Endothelial cell of umbilical vein (primary cell): Measurements from ENCODE around the gene RANBP3. TPM values are rescaled to one million over a fixed set of nuclear protein-coding genes. Genes with fewer than 3 reads are reported as not detected.
A peak's percentile ranks its signal among the peaks of the same experiment; 100 is the strongest.

Experiments
- BruUV-seq: library from RNA; stranded (reverse); fragments of 400-500 nt; replicated peaks from 2 replicates; lab custom pipeline; 2021; lab: Mats Ljungman, UMichigan
- CTCF ChIA-PET: fragments of 300-600, 350-600 bp; sonication (Branson Sonifier 250); formaldehyde crosslinking; loops from one replicate; lab custom pipeline; 2021; ENCODE audit warnings: antibody characterized with exemption, inconsistent platforms; lab: Charles Lee
- POLR2A ChIA-PET: fragments of 300-600, 350-600 bp; sonication (Branson Sonifier 250); formaldehyde crosslinking; loops from one replicate; lab custom pipeline; 2021; ENCODE audit warnings: antibody characterized with exemption, inconsistent platforms; lab: Charles Lee
- DNase-seq: peaks from one replicate; pipeline ENCODE4 v3.0.0-alpha.2; 2011; ENCODE audit warnings: low read depth, low spot score
- FAIRE-seq: peaks from 2 replicates; lab custom pipeline; 2011; peaks lifted over from hg19 to GRCh38; lab: Jason Lieb, UNC
- H2AFZ ChIP-seq: 2 replicates; pipeline ENCODE4 v1.6.0; 2012; ENCODE audit warnings: low read depth, low read length, control low read depth, inconsistent platforms
- H3K27ac ChIP-seq: 2 replicates; pipeline ENCODE4 v1.5.1; 2011; ENCODE audit warnings: low read depth, mild to moderate bottlenecking, control low read depth, low read length, moderate library complexity; ENCODE audit not compliant: insufficient read depth
- H3K27me3 ChIP-seq, 2 experiments: 2 replicates each; pipeline versions ENCODE4 v1.6.0 to v1.6.1; 2011; ENCODE audit warnings: low read length in 2 of 2, mixed read lengths in 1 of 2; ENCODE audit not compliant: control insufficient read depth in 2 of 2, insufficient read depth in 2 of 2
- H3K36me3 ChIP-seq, 2 experiments: 2 replicates in 1 of 2; 3 replicates in 1 of 2; pipeline ENCODE4 v1.5.1; 2011; ENCODE audit warnings: low read length in 2 of 2, mild to moderate bottlenecking in 1 of 2, moderate library complexity in 1 of 2; ENCODE audit not compliant: control insufficient read depth in 2 of 2, insufficient read depth in 2 of 2; ENCODE audit errors: extremely low read depth in 1 of 2
- H3K4me1 ChIP-seq: 3 replicates; pipeline ENCODE4 v1.5.1; 2011; ENCODE audit warnings: mild to moderate bottlenecking, low read length; ENCODE audit not compliant: control insufficient read depth, insufficient read depth; ENCODE audit errors: extremely low read depth
- H3K4me2 ChIP-seq: 2 replicates; pipeline ENCODE4 v1.6.1; 2011; ENCODE audit warnings: low read length, control low read depth, mixed read lengths; ENCODE audit not compliant: insufficient read depth
- H3K4me3 ChIP-seq, 3 experiments: fragments of 200-600 bp in 1 of 3; sonication (generic), shearing (Covaris generic) in 1 of 3; replicated peaks in 1 of 3; 2 replicates each; pipeline ENCODE4 v1.5.1; 2011 to 2016; ENCODE audit warnings: control low read depth in 3 of 3, low read length in 3 of 3, mild to moderate bottlenecking in 2 of 3, inconsistent platforms in 1 of 3, low read depth in 1 of 3, moderate library complexity in 1 of 3; ENCODE audit not compliant: insufficient read depth in 1 of 3
- H3K79me2 ChIP-seq: 2 replicates; pipeline ENCODE4 v1.6.0; 2012; ENCODE audit warnings: low read length, inconsistent platforms; ENCODE audit not compliant: control insufficient read depth, insufficient read depth
- H3K9ac ChIP-seq: replicated peaks from 2 replicates; pipeline ENCODE3; 2011; ENCODE audit warnings: low read length, control low read depth; ENCODE audit not compliant: insufficient read depth; ENCODE audit errors: extremely low read depth
- H3K9me1 ChIP-seq: replicated peaks from 3 replicates; pipeline ENCODE4 v1.6.0; 2011; ENCODE audit warnings: mild to moderate bottlenecking, low read length; ENCODE audit not compliant: control insufficient read depth, insufficient read depth; ENCODE audit errors: extremely low read depth
- H3K9me3 ChIP-seq: replicated peaks from 2 replicates; pipeline ENCODE4 v1.5.1; 2012; ENCODE audit warnings: low read length, inconsistent platforms; ENCODE audit not compliant: control insufficient read depth, insufficient read depth
- H4K20me1 ChIP-seq: replicated peaks from 2 replicates; pipeline ENCODE3; 2011; ENCODE audit warnings: mild to moderate bottlenecking, low read length; ENCODE audit not compliant: control insufficient read depth, insufficient read depth; ENCODE audit errors: extremely low read depth
- EZH2 ChIP-seq: IDR thresholded peaks from 2 replicates; pipeline ENCODE4 v1.6.1; 2012; ENCODE audit warnings: borderline replicate concordance, low read depth, mild to moderate bottlenecking, moderate library complexity, low read length, inconsistent platforms; ENCODE audit not compliant: severe bottlenecking
- FOS ChIP-seq: IDR thresholded peaks from 2 replicates; pipeline ENCODE4 v1.6.1; 2011; ENCODE audit warnings: mild to moderate bottlenecking, low read length, moderate library complexity, borderline replicate concordance; ENCODE audit not compliant: insufficient read depth
- GATA2 ChIP-seq: IDR thresholded peaks from 2 replicates; pipeline ENCODE4 v1.7.0; 2011; ENCODE audit warnings: low read depth, mild to moderate bottlenecking, moderate library complexity, mixed read lengths, low read length; ENCODE audit not compliant: insufficient read length, insufficient read depth
- JUN ChIP-seq: IDR thresholded peaks from 2 replicates; pipeline ENCODE4 v1.6.1; 2011; ENCODE audit warnings: borderline replicate concordance, low read depth; ENCODE audit not compliant: insufficient read length, insufficient read depth
- MYC ChIP-seq: IDR thresholded peaks from one replicate; pipeline ENCODE4 v1.6.1; 2011; ENCODE audit warnings: mild to moderate bottlenecking, low read depth, low read length
- POLR2A ChIP-seq: IDR thresholded peaks from 2 replicates; pipeline ENCODE4 v1.6.1; 2012; ENCODE audit warnings: low read depth, mild to moderate bottlenecking, control low read depth, low read length
- POLR2AphosphoS5 ChIP-seq: IDR thresholded peaks from 2 replicates; pipeline ENCODE4 v1.6.1; 2012; ENCODE audit warnings: low read depth, mild to moderate bottlenecking, control low read depth, low read length, moderate library complexity; ENCODE audit not compliant: insufficient read depth
- dilution Hi-C: fragments of 300-500 bp; cut with MboI; formaldehyde crosslinking; loops from one replicate; pipeline ENCODE4 v1.15.0; 2019; ENCODE audit warnings: low sequenced_read_pairs; ENCODE audit not compliant: extremely low pct_ligation_motif_present
- intact Hi-C: fragments of 100-400 bp; cut with micrococcal nuclease; formaldehyde crosslinking; loops from one replicate; pipeline ENCODE4 v1.10.0; 2022
- polyA plus RNA-seq, 4 experiments: library from polyadenylated mRNA; depleted of rRNA in 3 of 4; stranded (reverse) in 3 of 4; unstranded in 1 of 4; fragments of >200 nt; gene quantifications; 2 replicates each; pipeline versions ENCODE4 v1.2.1 to v1.2.3, GENCODE V29; 2011 to 2012; ENCODE audit warnings: missing spikeins in 1 of 4
- total RNA-seq: library from RNA; stranded (reverse); gene quantifications from 2 replicates; pipeline ENCODE4 v1.2.3, GENCODE V29; 2021
- TF ChIP-seq, protein P1 (sequence below), 2 donors: IDR thresholded peaks; 1 replicate in 1 of 2; 2 replicates in 1 of 2; pipeline ENCODE4 v1.5.1; 2011; ENCODE audit warnings: low read length in 2 of 2, mild to moderate bottlenecking in 2 of 2, moderate library complexity in 2 of 2, control low read depth in 1 of 2, inconsistent platforms in 1 of 2, low read depth in 1 of 2; ENCODE audit not compliant: insufficient read depth in 1 of 2; ENCODE audit errors: extremely low read depth in 1 of 2
- TF ChIP-seq, protein P2 (sequence below): IDR thresholded peaks from 2 replicates; pipeline ENCODE4 v1.6.1; 2011; ENCODE audit not compliant: insufficient read depth, insufficient read length

Gene RANBP3
- total and polyA plus RNA-seq, 2 donors (not counting 3 experiments of a cell fraction or from before 2014, with no cell fraction given): 72.3 to 85.3 TPM

DNA sequence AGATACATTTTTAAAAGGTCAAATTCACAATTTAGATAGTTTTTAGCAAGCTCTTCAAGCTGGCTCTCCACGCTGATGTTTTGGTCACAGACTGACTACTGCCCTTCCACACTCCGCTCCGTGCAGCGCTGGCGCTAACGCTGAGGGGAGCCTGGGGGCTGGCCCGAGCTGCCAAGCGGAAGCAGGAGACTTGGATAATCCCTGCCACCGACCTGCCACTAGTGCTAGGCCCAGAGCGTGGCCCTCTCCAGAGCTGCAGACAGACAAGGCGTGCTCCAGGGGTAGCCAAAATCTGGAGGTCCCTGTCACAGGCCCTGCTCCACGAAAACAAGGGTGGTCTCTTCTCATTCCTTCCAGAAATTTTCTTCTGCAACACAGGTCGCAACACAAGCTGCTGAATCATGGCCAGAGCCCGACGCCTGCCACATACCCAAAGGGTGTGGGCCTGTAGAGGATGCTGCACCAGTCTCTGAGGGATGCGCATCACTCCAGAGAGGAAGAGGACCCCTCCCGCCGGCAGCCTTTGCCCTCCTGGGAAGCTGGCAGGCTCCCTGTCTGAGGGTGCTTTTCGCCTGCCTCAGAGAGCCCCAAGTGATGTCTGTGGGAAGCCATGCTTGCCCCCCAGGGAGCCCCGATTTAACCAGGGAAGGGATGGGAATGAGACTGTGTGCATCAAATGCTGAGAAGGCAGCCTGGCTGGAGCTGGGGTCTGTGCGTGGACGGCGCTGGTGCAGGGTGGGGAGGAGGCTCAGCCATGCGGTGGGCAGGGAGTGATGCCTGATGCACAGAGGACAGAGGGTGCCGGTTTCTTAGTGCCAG, 42.3 kb downstream of the RANBP3 start:
- TF ChIP-seq FOS (no peak), POLR2AphosphoS5 (no peak), MYC (no peak), EZH2 (no peak), GATA2 (no peak), POLR2A (no peak), JUN (no peak)
- TF ChIP-seq, protein P1, sequence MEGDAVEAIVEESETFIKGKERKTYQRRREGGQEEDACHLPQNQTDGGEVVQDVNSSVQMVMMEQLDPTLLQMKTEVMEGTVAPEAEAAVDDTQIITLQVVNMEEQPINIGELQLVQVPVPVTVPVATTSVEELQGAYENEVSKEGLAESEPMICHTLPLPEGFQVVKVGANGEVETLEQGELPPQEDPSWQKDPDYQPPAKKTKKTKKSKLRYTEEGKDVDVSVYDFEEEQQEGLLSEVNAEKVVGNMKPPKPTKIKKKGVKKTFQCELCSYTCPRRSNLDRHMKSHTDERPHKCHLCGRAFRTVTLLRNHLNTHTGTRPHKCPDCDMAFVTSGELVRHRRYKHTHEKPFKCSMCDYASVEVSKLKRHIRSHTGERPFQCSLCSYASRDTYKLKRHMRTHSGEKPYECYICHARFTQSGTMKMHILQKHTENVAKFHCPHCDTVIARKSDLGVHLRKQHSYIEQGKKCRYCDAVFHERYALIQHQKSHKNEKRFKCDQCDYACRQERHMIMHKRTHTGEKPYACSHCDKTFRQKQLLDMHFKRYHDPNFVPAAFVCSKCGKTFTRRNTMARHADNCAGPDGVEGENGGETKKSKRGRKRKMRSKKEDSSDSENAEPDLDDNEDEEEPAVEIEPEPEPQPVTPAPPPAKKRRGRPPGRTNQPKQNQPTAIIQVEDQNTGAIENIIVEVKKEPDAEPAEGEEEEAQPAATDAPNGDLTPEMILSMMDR (IDR thresholded peaks at IDR 0.05; ENCODE audit: extremely low read depth in 1 of 2, insufficient read depth in 1 of 2, low read depth in 1 of 2, low read length in 2 of 2): no peak
- TF ChIP-seq, protein P2, sequence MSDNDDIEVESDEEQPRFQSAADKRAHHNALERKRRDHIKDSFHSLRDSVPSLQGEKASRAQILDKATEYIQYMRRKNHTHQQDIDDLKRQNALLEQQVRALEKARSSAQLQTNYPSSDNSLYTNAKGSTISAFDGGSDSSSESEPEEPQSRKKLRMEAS: no peak
- ChIA-PET POLR2A (interaction anchor here (1.0 kb wide), 1 partner anchor 32 kb away, joined by 3 read pairs; the partner anchor contains the start of gene NDUFA11), CTCF (interaction anchor here (0.6 to 3.4 kb wide), 11 partner anchors 16 to 152 kb away, joined by 3 to 28 read pairs (median 4); partner anchors contain the start of gene NRTN)
- DNase-seq: no peak
- BruUV-seq: no TSS peak
- H2AFZ ChIP-seq: no peak overlapping the region
- H3K27me3 ChIP-seq: no peaks in the 10 kb centered on the region
- H3K4me1 ChIP-seq: peaks cover 30% of the 10 kb centered on the region
- H3K36me3 ChIP-seq: peaks cover 4 to 16% of the 10 kb centered on the region in 2 experiments
- no peak overlapping the region for H3K9ac ChIP-seq
- no peaks in the 10 kb centered on the region for H3K79me2 ChIP-seq
- H3K4me3 ChIP-seq: no peak overlapping the region
- no peaks in the 10 kb centered on the region for H4K20me1 ChIP-seq
- peak overlapping the region; percentile 42 for H3K27ac ChIP-seq
- no peaks in the 10 kb centered on the region for H3K9me3 ChIP-seq
- H3K9me1 ChIP-seq: no peaks in the 10 kb centered on the region
- dilution Hi-C loops (no loop called here), intact Hi-C loops (no loop called here)
- H3K4me2 ChIP-seq: peak overlapping the region; percentile 14
- no peak for FAIRE-seq
